K562 (cell line): ENCODE results near the gene VWA3A. TPM values are rescaled to one million over a fixed set of nuclear protein-coding genes. Genes with fewer than 3 reads are reported as not detected.
"Not testable (repeated sequence)": the region's sequence is repeated elsewhere in the genome, so short reads cannot be mapped to it uniquely, and the experiment has no call there.

Experiments
- ATAC-seq: fragments of 200-7000 bp; cut with Tn5 transposase; 3 replicates; pipeline ENCODE4 v1.9.1; 2020; ENCODE audit warnings: moderate library complexity
- BruUV-seq: library from RNA; stranded (reverse); fragments of 400-500 nt; replicated peaks from 2 replicates; lab custom pipeline; 2021; lab: Mats Ljungman, UMichigan
- CTCF ChIA-PET: fragments of 300-600 bp; formaldehyde crosslinking; extraction: SDS; loops from one replicate; lab custom pipeline; 2021; ENCODE audit warnings: low intra/inter-chr PET ratio; lab: Yijun Ruan, JAX
- POLR2A ChIA-PET: fragments of 300-600, 350-650 bp; sonication (Branson Sonifier 250); formaldehyde crosslinking; extraction: SDS; loops from one replicate; lab custom pipeline; 2021; ENCODE audit warnings: antibody characterized with exemption, inconsistent platforms; lab: Yijun Ruan, JAX
- DNase-seq, 4 experiments: peaks; one replicate each; pipeline versions ENCODE4 v3.0.0 to v3.0.0-alpha.2; 2011 to 2018; ENCODE audit warnings: low spot score in 3 of 4, mixed read lengths in 3 of 4; ENCODE audit errors: extremely low read depth in 1 of 4
- FAIRE-seq: peaks from 2 replicates; lab custom pipeline; 2011; peaks lifted over from hg19 to GRCh38; lab: Jason Lieb, UNC
- H2AFZ ChIP-seq: 2 replicates; pipeline ENCODE4 v1.6.0; 2011; ENCODE audit warnings: low read depth, low read length, control low read depth, inconsistent platforms
- H3K27ac ChIP-seq: fragments of 200-600 bp; 3 replicates; pipeline ENCODE4 v1.8.0; 2011; ENCODE audit warnings: low read depth, mild to moderate bottlenecking, control low read depth, inconsistent platforms, low read length, moderate library complexity, mixed read lengths; ENCODE audit errors: extremely low read depth
- H3K27me3 ChIP-seq, 2 experiments: fragments of 300-600 bp in 1 of 2; 2 replicates in 1 of 2; 3 replicates in 1 of 2; pipeline versions ENCODE4 v1.6.0 to v1.8.0; 2011; ENCODE audit warnings: inconsistent platforms in 2 of 2, low read length in 2 of 2, mild to moderate bottlenecking in 1 of 2, mixed read lengths in 1 of 2, moderate library complexity in 1 of 2; ENCODE audit not compliant: control insufficient read depth in 2 of 2, insufficient read depth in 2 of 2
- H3K36me3 ChIP-seq: fragments of 300-600 bp; 3 replicates; pipeline ENCODE4 v1.8.0; 2011; ENCODE audit warnings: mild to moderate bottlenecking, low read length, inconsistent platforms; ENCODE audit not compliant: control insufficient read depth, insufficient read depth
- H3K4me1 ChIP-seq, 2 experiments: fragments of 200-600 bp in 1 of 2; replicated peaks in 1 of 2; 2 replicates in 1 of 2; 3 replicates in 1 of 2; pipeline versions ENCODE4 v1.5.1 to v1.8.0; 2011; ENCODE audit warnings: inconsistent platforms in 2 of 2, low read length in 2 of 2, mild to moderate bottlenecking in 1 of 2, mixed read lengths in 1 of 2, moderate library complexity in 1 of 2; ENCODE audit not compliant: control insufficient read depth in 2 of 2, insufficient read depth in 2 of 2
- H3K4me2 ChIP-seq: 2 replicates; pipeline ENCODE4 v1.6.1; 2011; ENCODE audit warnings: low read length, control low read depth, inconsistent platforms, mixed read lengths; ENCODE audit not compliant: insufficient read depth
- H3K4me3 ChIP-seq: fragments of 200-600 bp; sonication (generic), shearing (Covaris generic); 2 replicates; pipeline ENCODE4 v1.5.1; 2016; ENCODE audit warnings: control low read depth, inconsistent platforms
- H3K79me2 ChIP-seq: fragments of 200-600 bp; 3 replicates; pipeline ENCODE4 v1.8.0; 2011; ENCODE audit warnings: low read length, inconsistent platforms; ENCODE audit not compliant: control insufficient read depth, insufficient read depth
- H3K9ac ChIP-seq, 2 experiments: 2 replicates each; pipeline versions ENCODE4 v1.6.0 to v1.6.1; 2011; ENCODE audit warnings: low read depth in 2 of 2, low read length in 2 of 2, control low read depth in 1 of 2, inconsistent platforms in 1 of 2, mild to moderate bottlenecking in 1 of 2, mixed read lengths in 1 of 2; ENCODE audit not compliant: insufficient read depth in 1 of 2
- H3K9me1 ChIP-seq: one replicate; pipeline ENCODE4 v1.6.0; 2011; ENCODE audit warnings: inconsistent platforms, mild to moderate bottlenecking, low read length, moderate library complexity; ENCODE audit not compliant: control insufficient read depth, insufficient read depth
- H3K9me3 ChIP-seq: replicated peaks from 2 replicates; pipeline ENCODE4 v1.5.1; 2011; ENCODE audit warnings: low read depth, low read length, inconsistent platforms; ENCODE audit not compliant: control insufficient read depth, insufficient read depth
- H4K20me1 ChIP-seq: replicated peaks from 2 replicates; pipeline ENCODE4 v1.6.1; 2011; ENCODE audit warnings: low read length, inconsistent platforms, mixed read lengths; ENCODE audit not compliant: control insufficient read depth, insufficient read depth
- ARID1B ChIP-seq: fragments of 450-650 bp; IDR thresholded peaks from 2 replicates; pipeline ENCODE4 v1.6.1; 2016; ENCODE audit warnings: antibody characterized with exemption, mild to moderate bottlenecking, inconsistent platforms
- MAFF ChIP-seq: IDR thresholded peaks from 2 replicates; pipeline ENCODE4 v1.6.1; 2012; ENCODE audit warnings: low read length, improper control_type of control experiment
- MAFK ChIP-seq: IDR thresholded peaks from 2 replicates; pipeline ENCODE4 v1.6.1; 2011; ENCODE audit warnings: low read length, improper control_type of control experiment
- XRCC5 ChIP-seq: fragments of 200-400 bp; formaldehyde crosslinking; IDR thresholded peaks from 2 replicates; pipeline ENCODE4 v1.6.1; 2017; ENCODE audit warnings: low read depth, mild to moderate bottlenecking, low read length
- ZNF445 ChIP-seq: fragments of 250-450 bp; sonication (Bioruptor Pico); IDR thresholded peaks from 2 replicates; pipeline ENCODE4 v1.4.0; 2020; ENCODE audit warnings: low read depth, mild to moderate bottlenecking, moderate library complexity
- WGBS: fragments of 100-300 bp; shearing (Covaris generic); methylation state at CpG from one replicate; pipeline ENCODE4 v1.1.6; 2016; ENCODE audit warnings: low coverage, mixed read lengths; ENCODE audit not compliant: insufficient coverage; ENCODE audit errors: missing lambda C conversion rate; 5-methylcytosine and 5-hydroxymethylcytosine counted together
- in situ Hi-C: fragments of 300-500 bp; cut with MboI; formaldehyde crosslinking; loops from 4 replicates; pipeline ENCODE4 v1.15.0; 2018; ENCODE audit warnings: inconsistent platforms, mixed read lengths
- intact Hi-C: fragments of 100-400 bp; cut with micrococcal nuclease; formaldehyde crosslinking; loops from 2 replicates; pipeline ENCODE4 v1.14.2; 2022
- polyA plus RNA-seq, 8 experiments: library from polyadenylated mRNA; depleted of rRNA in 4 of 8; stranded (reverse) in 5 of 8; unstranded in 3 of 8; fragments of >200 nt; fragmentation: Nextera tagmentation in 2 of 8; fragmentation: Illumina TruSeq in 1 of 8; extraction: Ambion mirVana in 2 of 8; extraction: Trizol in 1 of 8; gene quantifications; 2 replicates each; pipeline versions ENCODE4 v1.2.1 to v1.2.3, GENCODE V29; 2011 to 2014; ENCODE audit warnings: inconsistent platforms in 1 of 8, missing spikeins in 1 of 8
- total RNA-seq, 7 experiments: library from RNA; depleted of rRNA in 6 of 7; stranded (reverse); fragments of >200 nt in 6 of 7; fragmentation: Illumina TruSeq in 2 of 7; extraction: Trizol in 2 of 7; gene quantifications; 2 replicates each; pipeline versions ENCODE4 v1.2.1 to v1.2.3, GENCODE V29; 2011 to 2021; ENCODE audit warnings: low replicate concordance in 1 of 7
- TF ChIP-seq, protein P1 (sequence below): fragments of 450-650 bp; IDR thresholded peaks from 2 replicates; pipeline ENCODE4 v1.6.1; 2016; ENCODE audit warnings: missing biosample characterization, missing genetic modification characterization

VWA3A gene
- total and polyA plus RNA-seq, 9 of the 15 experiments (the other 6 are each of a cell fraction or from before 2014, with no cell fraction given), result not detected

DNA sequence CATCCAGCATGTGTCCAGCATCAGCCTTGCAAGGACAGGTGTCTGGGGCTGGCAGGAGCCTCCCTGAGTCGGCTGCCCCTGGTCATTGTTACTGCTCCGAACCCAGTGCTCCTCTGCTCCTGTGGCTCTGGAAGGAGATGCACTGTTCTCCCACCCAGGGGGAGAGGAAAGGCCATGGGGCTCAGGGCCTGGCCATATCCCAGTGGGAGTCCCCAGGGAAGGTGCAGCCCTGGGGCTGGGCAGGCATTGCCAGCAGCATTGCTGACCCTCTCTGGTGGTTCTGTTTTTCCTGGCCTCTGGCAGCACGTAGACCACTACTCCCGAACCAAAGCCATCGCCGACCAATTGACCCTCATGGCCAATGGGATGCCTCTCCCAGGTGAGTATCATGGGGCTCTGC is 79.6 kb downstream of the VWA3A start:
- TF ChIP-seq ARID1B (no peak), MAFF (no peak), ZNF445 (CRISPR knock-in tag) (no peak), MAFK (no peak), XRCC5 (no peak)
- TF ChIP-seq, protein P1, sequence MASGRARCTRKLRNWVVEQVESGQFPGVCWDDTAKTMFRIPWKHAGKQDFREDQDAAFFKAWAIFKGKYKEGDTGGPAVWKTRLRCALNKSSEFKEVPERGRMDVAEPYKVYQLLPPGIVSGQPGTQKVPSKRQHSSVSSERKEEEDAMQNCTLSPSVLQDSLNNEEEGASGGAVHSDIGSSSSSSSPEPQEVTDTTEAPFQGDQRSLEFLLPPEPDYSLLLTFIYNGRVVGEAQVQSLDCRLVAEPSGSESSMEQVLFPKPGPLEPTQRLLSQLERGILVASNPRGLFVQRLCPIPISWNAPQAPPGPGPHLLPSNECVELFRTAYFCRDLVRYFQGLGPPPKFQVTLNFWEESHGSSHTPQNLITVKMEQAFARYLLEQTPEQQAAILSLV (tag), result no peak
- Histone ChIP-seq H3K36me3 (no peaks in the 10 kb centered on the region), H3K4me2 (no peak overlapping the region), H3K4me1 (no peaks in the 10 kb centered on the region), H3K4me3 (no peak overlapping the region), H2AFZ (no peak overlapping the region), H4K20me1 (peaks cover 5% of the 10 kb centered on the region; the same call in 1 of the 2 replicates), H3K79me2 (no peaks in the 10 kb centered on the region), H3K27me3 (peaks cover 17 to 41% of the 10 kb centered on the region in 2 experiments; a peak in 4 of 5 replicates), H3K9ac (no peak overlapping the region), H3K9me3 (no peaks in the 10 kb centered on the region), H3K27ac (no peak overlapping the region), H3K9me1 (peaks cover 5% of the 10 kb centered on the region)
- in situ Hi-C loops (no loop called here), intact Hi-C loops (no loop called here)
- ChIA-PET CTCF (no interaction called here), POLR2A (no interaction called here)
- no peak for ATAC-seq
- BruUV-seq, result no TSS peak
- no peak for FAIRE-seq
- 0% methylated on average over 6 of the region's 6 CpGs for WGBS
- no peak for DNase-seq

DNA sequence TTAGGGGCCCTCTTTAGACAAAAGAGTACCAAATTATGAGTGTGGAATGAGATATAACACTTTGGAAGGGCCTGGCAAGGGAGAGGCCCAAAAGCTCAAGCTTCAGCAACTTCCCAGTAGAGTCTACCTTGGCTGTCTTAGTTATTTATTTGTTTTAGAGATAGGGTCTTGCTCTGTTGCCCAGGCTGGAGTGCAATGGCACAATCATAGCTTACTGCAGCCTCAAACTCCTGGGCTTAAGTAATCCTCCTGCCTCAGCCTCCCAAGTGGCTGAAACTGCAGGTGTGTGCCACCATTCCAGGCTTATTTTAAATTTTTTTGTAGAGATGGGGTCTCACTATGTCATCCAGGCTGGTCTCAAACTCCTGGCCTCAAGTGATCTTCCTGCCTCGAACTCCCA is 80.3 kb downstream of the VWA3A start:
- in situ Hi-C loops, H3K27ac ChIP-seq, H4K20me1 ChIP-seq, ATAC-seq, H3K36me3 ChIP-seq, H3K4me2 ChIP-seq, H3K4me3 ChIP-seq, BruUV-seq, H3K9ac ChIP-seq, H3K79me2 ChIP-seq, H3K4me1 ChIP-seq, intact Hi-C loops, H2AFZ ChIP-seq, FAIRE-seq, H3K9me1 ChIP-seq, H3K9me3 ChIP-seq, POLR2A ChIA-PET, CTCF ChIA-PET, DNase-seq: not testable (repeated sequence)
- WGBS, result 0% methylated on average over 1 of the region's 1 CpG
- peaks cover 17 to 42% of the 10 kb centered on the region in 2 experiments; a peak in 4 of 5 replicates for H3K27me3 ChIP-seq
